OCI-LY1 (cell line): Measurements from ENCODE around the gene SLIT3.

Source experiments
- EZH2 ChIP-seq: fragments of 200-600 bp; sonication (generic), shearing (Covaris generic); IDR thresholded peaks from 2 replicates; pipeline ENCODE4 v1.8.0; 2017; ENCODE audit warnings: borderline replicate concordance, mixed run types, mild to moderate bottlenecking, antibody characterized with exemption, low read length, moderate library complexity, mixed read lengths
- TF ChIP-seq, protein P1 (sequence below): fragments of 200-600 bp; sonication (generic), shearing (Covaris generic); IDR thresholded peaks from 2 replicates; pipeline ENCODE4 v1.5.1; 2017; ENCODE audit warnings: mild to moderate bottlenecking, antibody characterized with exemption, low read length, moderate library complexity, mixed read lengths

GRCh38 chr5:168929656-168930055 is 371.3 kb downstream of the SLIT3 start:
- TF ChIP-seq, protein P1, sequence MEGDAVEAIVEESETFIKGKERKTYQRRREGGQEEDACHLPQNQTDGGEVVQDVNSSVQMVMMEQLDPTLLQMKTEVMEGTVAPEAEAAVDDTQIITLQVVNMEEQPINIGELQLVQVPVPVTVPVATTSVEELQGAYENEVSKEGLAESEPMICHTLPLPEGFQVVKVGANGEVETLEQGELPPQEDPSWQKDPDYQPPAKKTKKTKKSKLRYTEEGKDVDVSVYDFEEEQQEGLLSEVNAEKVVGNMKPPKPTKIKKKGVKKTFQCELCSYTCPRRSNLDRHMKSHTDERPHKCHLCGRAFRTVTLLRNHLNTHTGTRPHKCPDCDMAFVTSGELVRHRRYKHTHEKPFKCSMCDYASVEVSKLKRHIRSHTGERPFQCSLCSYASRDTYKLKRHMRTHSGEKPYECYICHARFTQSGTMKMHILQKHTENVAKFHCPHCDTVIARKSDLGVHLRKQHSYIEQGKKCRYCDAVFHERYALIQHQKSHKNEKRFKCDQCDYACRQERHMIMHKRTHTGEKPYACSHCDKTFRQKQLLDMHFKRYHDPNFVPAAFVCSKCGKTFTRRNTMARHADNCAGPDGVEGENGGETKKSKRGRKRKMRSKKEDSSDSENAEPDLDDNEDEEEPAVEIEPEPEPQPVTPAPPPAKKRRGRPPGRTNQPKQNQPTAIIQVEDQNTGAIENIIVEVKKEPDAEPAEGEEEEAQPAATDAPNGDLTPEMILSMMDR, result no peak
- no peak for TF ChIP-seq EZH2
